ENCODE results near the gene VSNL1.

Gene VSNL1

DNA sequence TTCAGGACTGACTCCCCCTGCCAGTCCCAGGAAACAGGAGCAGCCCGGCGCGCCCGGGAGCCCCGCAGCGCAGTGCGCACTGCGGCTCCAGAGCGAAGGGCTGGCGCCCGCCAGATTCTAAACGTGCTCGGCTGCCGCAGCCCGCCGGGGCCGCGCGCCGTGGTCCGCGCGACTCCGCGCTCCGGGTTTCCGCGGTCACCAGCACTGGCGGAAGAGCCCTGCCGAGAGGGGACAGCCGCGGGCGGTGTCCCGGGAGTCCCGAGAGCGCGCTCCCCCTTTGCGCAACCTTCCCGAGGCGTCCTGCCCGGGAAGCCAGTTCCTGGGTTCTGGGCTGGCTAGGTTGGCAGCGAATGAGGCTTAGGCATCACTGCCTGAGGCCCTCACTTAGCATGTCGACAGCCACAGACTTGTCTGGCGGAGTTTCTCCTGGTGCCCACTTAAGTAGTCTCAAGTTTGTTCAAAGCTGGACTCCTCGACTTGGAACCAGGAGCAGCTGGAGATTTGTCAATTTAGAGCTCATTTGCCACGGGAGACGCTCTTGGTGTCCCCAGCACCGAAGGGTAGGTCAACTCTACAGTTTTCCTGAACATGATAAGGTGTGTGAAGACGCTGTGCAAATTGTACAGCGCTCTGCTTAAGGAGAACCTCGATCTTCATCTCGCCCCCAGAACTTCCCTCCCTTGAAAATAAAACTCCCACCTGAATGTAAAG is 1.5 kb upstream of the VSNL1 start:
- Histone ChIP-seq H3K79me2 (ENCODE audit: insufficient read depth, low read length) (no peaks in the 10 kb centered on the region), H3K9me3 (ENCODE audit: insufficient read depth, low read depth, low read length) (no peaks in the 10 kb centered on the region), H3K9me2 (replicated peaks; ENCODE audit: low read depth, low read length) (no peaks in the 10 kb centered on the region), H2AFZ (ENCODE audit: low read length) (no peak overlapping the region), H3K4me2 (ENCODE audit: low read depth, low read length, poor library complexity, severe bottlenecking) (no peak overlapping the region), H3K36me3 (ENCODE audit: insufficient read depth, low read length) (no peaks in the 10 kb centered on the region), H3K4me1 (ENCODE audit: insufficient read depth, low read length, poor library complexity, severe bottlenecking) (no peaks in the 10 kb centered on the region), H3F3A (ENCODE audit: low read depth) (no peaks in the 10 kb centered on the region), H4K20me1 (ENCODE audit: insufficient read depth, low read length, poor library complexity, severe bottlenecking) (no peaks in the 10 kb centered on the region), H3K27me3 (ENCODE audit: insufficient read depth, low read length, poor library complexity, severe bottlenecking) (no peaks in the 10 kb centered on the region), H3K4me3 (ENCODE audit: low read length, poor library complexity, severe bottlenecking) (no peak overlapping the region), H3K9ac (ENCODE audit: low read depth, low read length, poor library complexity, severe bottlenecking) (no peak overlapping the region)
- TF ChIP-seq, protein P1, sequence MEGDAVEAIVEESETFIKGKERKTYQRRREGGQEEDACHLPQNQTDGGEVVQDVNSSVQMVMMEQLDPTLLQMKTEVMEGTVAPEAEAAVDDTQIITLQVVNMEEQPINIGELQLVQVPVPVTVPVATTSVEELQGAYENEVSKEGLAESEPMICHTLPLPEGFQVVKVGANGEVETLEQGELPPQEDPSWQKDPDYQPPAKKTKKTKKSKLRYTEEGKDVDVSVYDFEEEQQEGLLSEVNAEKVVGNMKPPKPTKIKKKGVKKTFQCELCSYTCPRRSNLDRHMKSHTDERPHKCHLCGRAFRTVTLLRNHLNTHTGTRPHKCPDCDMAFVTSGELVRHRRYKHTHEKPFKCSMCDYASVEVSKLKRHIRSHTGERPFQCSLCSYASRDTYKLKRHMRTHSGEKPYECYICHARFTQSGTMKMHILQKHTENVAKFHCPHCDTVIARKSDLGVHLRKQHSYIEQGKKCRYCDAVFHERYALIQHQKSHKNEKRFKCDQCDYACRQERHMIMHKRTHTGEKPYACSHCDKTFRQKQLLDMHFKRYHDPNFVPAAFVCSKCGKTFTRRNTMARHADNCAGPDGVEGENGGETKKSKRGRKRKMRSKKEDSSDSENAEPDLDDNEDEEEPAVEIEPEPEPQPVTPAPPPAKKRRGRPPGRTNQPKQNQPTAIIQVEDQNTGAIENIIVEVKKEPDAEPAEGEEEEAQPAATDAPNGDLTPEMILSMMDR (conservative IDR thresholded peaks at IDR 0.05; ENCODE audit: low read length), result no peak
- TF ChIP-seq EZH2phosphoT487 (IDR thresholded peaks at IDR 0.05; ENCODE audit: borderline replicate concordance), result no peak

DNA sequence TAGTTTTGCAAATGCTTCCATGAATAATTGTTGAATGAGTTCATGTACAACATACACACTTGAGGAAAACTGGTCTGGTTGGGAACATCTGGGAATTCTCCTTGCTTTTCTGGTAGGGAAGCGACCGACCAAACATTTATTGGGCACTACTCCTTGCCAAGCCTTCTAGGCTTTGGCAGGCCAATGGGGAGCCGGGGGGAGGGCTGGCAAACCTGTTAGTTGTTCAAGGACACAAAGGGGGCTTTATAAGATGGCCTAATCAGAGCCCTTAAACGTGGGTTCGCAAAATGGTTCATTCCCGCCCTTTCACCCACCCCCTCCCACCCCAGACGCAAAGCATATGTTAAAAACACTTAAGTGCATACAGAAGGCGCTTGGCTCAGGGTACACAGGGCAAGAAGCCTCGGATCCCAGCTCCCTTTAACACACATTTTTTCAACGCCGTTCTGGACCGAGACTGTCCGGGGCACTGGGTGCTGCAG is 844 bp upstream of the VSNL1 start:
- Histone ChIP-seq H3K4me2 (ENCODE audit: low read depth, low read length, poor library complexity, severe bottlenecking) (no peak overlapping the region), H3K27me3 (ENCODE audit: insufficient read depth, low read length, poor library complexity, severe bottlenecking) (no peaks in the 10 kb centered on the region), H3K79me2 (ENCODE audit: insufficient read depth, low read length) (no peaks in the 10 kb centered on the region), H3F3A (ENCODE audit: low read depth) (no peaks in the 10 kb centered on the region), H3K9me2 (replicated peaks; ENCODE audit: low read depth, low read length) (no peaks in the 10 kb centered on the region), H3K9ac (ENCODE audit: low read depth, low read length, poor library complexity, severe bottlenecking) (no peak overlapping the region), H3K9me3 (ENCODE audit: insufficient read depth, low read depth, low read length) (no peaks in the 10 kb centered on the region), H3K36me3 (ENCODE audit: insufficient read depth, low read length) (no peaks in the 10 kb centered on the region), H4K20me1 (ENCODE audit: insufficient read depth, low read length, poor library complexity, severe bottlenecking) (no peaks in the 10 kb centered on the region), H2AFZ (ENCODE audit: low read length) (no peak overlapping the region), H3K4me3 (ENCODE audit: low read length, poor library complexity, severe bottlenecking) (no peak overlapping the region), H3K4me1 (ENCODE audit: insufficient read depth, low read length, poor library complexity, severe bottlenecking) (no peaks in the 10 kb centered on the region)
- no peak for TF ChIP-seq EZH2phosphoT487 (IDR thresholded peaks at IDR 0.05; ENCODE audit: borderline replicate concordance)
- TF ChIP-seq, protein P1 (conservative IDR thresholded peaks at IDR 0.05; ENCODE audit: low read length), result no peak

DNA sequence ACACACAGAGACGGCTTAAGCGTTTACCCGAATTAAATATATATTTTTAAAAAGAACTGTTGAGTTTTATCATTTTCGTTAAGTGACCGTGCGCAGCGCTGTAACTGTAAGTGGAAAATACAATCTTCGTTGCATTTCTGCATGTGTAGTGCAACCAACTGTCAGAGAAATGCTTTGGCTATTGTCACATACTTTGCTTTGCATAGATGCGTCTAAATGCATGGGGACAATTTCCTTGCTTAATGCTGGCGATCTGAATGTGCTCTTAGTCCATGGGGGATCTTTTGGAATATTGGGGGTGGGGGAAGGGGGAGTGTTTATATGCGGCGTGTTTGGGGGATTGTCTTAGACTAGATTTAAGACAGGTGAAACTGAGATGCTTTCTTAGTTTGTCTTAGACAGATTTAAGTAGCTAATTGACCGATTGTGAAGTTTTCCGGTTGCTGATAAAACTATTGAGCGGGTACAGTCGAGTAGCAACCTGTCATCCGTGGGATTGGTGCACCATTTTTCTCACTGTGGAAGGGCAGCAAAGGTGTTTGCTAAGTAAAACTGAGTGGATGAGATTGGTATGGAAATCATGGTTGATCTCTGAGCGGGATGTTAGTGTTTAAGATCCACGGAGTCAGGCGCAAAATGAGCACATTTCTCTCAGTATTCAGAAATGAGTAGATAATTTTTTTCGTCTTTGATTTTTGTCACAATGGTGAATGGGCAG is 476 bp downstream of the VSNL1 start:
- no peaks in the 10 kb centered on the region for H3F3A ChIP-seq (ENCODE audit: low read depth)
- no peaks in the 10 kb centered on the region for H3K9me3 ChIP-seq (ENCODE audit: insufficient read depth, low read depth, low read length)
- H3K9me2 ChIP-seq (replicated peaks; ENCODE audit: low read depth, low read length), result no peaks in the 10 kb centered on the region
- H3K4me3 ChIP-seq (ENCODE audit: low read length, poor library complexity, severe bottlenecking), result no peak overlapping the region
- H3K36me3 ChIP-seq (ENCODE audit: insufficient read depth, low read length), result no peaks in the 10 kb centered on the region
- no peaks in the 10 kb centered on the region for H3K27me3 ChIP-seq (ENCODE audit: insufficient read depth, low read length, poor library complexity, severe bottlenecking)
- H3K4me2 ChIP-seq (ENCODE audit: low read depth, low read length, poor library complexity, severe bottlenecking), result no peak overlapping the region
- H4K20me1 ChIP-seq (ENCODE audit: insufficient read depth, low read length, poor library complexity, severe bottlenecking), result no peaks in the 10 kb centered on the region
- no peak overlapping the region for H3K9ac ChIP-seq (ENCODE audit: low read depth, low read length, poor library complexity, severe bottlenecking)
- TF ChIP-seq, protein P1 (conservative IDR thresholded peaks at IDR 0.05; ENCODE audit: low read length), result no peak
- no peak for TF ChIP-seq EZH2phosphoT487 (IDR thresholded peaks at IDR 0.05; ENCODE audit: borderline replicate concordance)
- H3K4me1 ChIP-seq (ENCODE audit: insufficient read depth, low read length, poor library complexity, severe bottlenecking), result no peaks in the 10 kb centered on the region
- no peaks in the 10 kb centered on the region for H3K79me2 ChIP-seq (ENCODE audit: insufficient read depth, low read length)
- H2AFZ ChIP-seq (ENCODE audit: low read length), result no peak overlapping the region

Data from Loucy (cell line).